PC-9 (cell line): ENCODE measurements around the gene C19orf44.

Experiments
- EZH2 ChIP-seq: fragments of 200-600 bp; sonication (generic); IDR thresholded peaks from 2 replicates; pipeline ENCODE4 v1.8.0; 2017; ENCODE audit warnings: antibody characterized with exemption, low read depth
- TF ChIP-seq, protein P1 (sequence below): fragments of 200-600 bp; sonication (generic); conservative IDR thresholded peaks from 2 replicates; pipeline ENCODE4 v1.6.1; 2017; ENCODE audit warnings: mixed run types, antibody characterized with exemption, mild to moderate bottlenecking, moderate library complexity

DNA sequence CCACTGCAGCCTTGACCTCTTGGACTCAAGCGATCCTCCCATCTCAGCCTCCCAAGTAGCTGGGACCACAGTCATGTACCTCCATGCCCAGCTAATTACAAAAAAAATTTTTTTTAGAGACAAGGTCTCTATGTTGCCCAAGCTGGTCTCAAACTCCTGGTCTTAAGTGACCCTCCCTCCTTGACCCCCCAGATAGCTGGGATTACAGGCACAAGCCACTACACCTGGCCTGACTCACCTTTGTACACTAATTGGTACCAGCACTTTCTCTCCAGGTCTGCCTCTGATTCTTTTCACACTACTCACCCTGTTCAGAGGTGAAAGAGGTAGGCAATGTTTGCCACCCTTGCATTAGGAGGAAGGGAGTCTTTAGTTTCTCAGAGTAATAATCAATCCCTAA lies 18.9 kb upstream of the C19orf44 start:
- no peak for TF ChIP-seq EZH2
- TF ChIP-seq, protein P1, sequence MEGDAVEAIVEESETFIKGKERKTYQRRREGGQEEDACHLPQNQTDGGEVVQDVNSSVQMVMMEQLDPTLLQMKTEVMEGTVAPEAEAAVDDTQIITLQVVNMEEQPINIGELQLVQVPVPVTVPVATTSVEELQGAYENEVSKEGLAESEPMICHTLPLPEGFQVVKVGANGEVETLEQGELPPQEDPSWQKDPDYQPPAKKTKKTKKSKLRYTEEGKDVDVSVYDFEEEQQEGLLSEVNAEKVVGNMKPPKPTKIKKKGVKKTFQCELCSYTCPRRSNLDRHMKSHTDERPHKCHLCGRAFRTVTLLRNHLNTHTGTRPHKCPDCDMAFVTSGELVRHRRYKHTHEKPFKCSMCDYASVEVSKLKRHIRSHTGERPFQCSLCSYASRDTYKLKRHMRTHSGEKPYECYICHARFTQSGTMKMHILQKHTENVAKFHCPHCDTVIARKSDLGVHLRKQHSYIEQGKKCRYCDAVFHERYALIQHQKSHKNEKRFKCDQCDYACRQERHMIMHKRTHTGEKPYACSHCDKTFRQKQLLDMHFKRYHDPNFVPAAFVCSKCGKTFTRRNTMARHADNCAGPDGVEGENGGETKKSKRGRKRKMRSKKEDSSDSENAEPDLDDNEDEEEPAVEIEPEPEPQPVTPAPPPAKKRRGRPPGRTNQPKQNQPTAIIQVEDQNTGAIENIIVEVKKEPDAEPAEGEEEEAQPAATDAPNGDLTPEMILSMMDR, result no peak
